Effector CD8-positive, alpha-beta T cell (primary cell): ENCODE results near the gene PGC.

Experiments
- DNase-seq: peaks from one replicate; lab custom pipeline; 2025; lab: John Stamatoyannopoulos, UW

PGC gene

DNA sequence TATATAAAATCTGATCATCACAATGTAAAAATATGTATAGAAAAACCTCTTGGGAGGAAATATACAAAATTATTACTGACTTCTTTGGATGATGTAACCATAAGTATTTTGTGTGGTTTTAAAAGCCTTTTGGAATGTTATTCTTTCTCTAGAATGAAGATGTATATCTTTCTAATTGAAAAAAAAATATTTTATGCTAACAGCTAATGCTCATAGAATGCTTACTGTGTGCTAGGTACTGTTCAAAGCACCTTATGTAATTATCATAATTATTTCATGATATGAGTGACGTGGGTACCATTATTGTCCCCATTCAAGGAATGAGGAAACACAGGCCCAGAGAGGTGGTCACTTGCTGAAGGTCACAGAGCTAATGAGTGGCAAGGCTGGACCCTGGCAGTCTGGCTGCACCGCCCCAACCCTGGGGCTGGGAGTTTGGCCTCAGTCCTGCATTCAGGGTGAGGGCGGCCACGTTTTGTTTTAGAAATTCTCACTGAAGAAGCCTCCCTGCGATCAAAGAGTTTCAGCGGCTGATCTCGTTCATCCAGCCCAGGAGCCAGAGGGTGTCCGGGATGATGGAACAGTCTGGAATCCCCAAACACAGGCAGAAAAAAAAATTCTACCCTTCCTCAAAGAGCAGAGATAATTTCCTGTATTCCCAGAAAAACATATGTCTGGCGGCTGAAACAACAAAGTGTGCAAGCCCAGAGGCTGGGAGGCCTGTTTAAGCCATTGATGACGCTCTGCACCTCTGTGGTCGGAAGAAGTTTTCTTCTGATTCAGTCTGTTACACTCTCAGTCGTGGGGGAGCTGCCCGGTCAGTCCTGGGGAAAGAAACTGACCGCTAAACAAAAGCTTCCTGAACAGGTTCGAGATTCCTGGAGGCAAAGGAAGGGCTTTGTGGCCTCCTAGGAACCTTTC, 49.1 kb downstream of the PGC start:
- no peak for DNase-seq

DNA sequence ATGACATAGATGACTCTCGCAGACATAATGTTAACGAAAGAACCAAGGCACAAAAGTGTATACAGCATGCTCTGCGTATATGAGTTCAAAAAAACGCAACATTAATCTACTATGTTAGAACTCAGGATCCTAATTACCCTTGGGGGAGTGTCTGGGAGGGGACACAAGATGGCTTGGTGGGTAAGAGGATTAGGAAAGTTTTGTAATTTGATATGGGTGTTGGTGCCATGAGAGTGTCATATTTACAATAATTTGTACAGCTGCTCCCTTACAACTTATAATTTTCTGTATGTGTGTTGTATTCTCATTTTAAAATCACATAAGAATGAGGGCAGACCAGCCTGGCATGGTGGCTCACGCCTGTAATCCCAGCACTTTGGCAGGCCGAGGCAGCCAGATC, 50.4 kb downstream of the PGC start:
- no peak for DNase-seq

DNA sequence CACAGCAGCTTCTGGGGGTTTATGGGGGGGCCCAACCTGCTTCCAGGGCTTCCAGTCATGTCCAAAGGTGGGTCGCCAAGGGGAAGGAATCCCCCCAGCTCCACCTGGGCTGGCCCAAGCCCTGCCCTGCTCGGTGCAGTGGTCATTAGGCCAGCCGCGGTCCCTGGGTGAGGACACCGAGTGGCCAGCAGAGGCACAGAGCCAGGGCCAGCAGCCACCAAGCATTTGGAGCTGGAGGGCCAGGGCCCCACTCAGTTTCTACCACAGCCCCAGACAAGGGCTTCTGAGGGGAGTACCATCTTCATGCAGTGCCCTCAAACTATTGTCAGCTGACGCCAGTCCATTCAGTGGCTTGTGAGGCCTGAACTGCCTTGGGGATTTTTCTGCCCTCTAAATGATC, 51.4 kb downstream of the PGC start:
- no peak for DNase-seq

GRCh38 chr6:41694815-41695526, 52.2 kb downstream of the PGC start:
- no peak for DNase-seq

DNA sequence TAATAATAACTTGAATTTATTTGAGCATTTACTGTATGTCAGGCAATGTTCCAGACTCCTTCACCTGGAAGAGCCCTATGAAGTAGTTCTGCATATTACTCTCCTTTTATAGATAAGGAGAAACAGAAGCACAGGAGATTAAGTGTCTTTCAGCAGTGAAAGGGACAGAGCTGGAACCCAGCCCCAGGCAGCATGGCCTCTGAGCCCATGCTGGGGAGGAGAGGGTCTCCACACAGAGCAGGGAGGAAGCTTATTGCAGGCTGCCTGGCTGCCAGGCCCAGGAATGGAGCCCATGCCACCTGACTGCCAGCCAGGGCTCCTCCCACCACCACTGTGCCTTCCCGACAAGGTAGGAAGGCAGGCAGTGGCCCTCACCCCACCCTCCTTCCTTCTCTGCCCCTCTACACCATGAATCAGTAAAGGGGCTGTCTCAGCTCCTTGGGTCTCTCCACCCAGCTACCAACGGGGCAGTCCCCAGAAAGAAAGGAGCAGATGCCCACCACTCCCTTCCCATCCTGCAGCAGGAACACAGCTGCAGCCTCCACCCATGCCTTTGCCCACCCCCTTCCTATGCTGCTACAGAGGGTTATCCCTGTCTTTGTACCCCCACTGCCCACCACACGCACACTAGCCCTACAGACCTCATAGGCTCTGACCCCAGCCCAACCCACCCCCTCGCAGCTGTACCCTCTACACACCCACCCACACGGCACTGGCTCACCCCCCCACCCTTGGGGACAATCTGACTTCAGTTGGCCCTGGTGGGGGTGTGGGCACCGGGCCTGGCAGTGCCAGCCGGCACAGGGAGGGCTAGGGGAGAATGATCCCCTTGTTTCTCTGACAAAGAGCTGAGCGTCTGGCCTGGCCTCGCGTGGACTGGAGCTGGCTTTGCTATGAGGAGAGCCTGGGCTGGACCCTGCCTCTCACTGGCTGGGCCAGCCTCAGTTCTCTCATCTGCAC, 53.6 kb downstream of the PGC start:
- DNase-seq: no peak

GRCh38 chr6:41692730-41693129, 54.5 kb downstream of the PGC start:
- DNase-seq: no peak

DNA sequence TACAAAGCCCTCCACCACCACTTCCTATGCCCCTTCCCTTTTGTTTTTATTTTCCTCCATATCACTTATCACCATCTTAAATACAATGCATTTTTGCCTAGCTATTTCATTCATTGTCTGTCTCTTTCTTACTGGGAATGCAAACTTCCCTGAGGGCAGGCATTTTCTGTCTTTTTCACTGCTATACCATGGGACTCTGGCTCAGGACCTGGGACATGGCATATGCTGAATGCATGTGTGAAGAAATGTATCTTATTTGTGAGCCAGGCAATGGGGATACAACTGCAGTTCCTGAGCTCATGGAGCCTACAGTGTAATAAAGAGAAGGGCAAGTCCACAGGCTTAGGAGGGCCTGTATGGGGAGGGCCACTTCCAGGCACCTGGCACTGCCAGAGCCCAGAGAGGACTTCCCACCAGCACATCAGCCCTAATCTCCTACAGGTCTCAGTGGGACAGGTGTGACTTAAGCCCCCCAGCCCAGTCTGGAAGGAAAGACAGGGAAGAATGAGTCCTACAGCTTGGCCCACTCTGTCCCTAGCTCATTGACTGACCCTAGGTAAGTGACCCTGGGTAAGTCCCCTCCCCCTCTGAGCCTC, 55.0 kb downstream of the PGC start:
- no peak for DNase-seq

DNA sequence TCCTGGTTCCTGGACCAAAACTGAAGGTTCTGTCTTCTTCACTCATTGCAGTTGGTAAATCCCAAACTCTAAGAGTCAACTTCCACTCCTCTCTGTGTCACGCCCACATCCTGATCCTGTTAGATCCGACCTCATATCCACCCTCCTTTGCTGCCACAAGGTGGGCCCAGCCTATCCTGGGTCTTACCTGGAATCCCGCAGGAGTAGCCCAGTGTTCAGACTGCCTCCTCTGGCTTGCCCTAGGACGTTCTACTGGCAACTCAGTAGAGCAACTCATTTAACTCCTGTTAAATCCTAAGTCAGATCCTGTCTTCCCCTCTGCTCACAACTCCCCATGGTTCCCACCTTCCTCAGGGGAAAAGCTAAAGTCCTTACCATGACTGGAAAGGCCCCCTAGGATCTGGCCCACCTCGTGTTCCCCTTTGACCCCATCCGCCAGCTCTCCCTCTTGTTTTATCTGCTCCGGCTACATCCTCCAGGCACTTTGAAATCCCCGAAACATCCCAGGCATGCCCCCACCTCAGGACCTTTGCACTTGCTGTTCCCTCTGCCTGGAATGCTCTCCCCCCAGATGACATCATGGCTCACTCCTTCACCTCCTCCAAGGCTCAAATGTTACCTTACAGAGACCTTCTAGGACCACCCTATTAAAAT, 55.6 kb downstream of the PGC start:
- DNase-seq: no peak

DNA sequence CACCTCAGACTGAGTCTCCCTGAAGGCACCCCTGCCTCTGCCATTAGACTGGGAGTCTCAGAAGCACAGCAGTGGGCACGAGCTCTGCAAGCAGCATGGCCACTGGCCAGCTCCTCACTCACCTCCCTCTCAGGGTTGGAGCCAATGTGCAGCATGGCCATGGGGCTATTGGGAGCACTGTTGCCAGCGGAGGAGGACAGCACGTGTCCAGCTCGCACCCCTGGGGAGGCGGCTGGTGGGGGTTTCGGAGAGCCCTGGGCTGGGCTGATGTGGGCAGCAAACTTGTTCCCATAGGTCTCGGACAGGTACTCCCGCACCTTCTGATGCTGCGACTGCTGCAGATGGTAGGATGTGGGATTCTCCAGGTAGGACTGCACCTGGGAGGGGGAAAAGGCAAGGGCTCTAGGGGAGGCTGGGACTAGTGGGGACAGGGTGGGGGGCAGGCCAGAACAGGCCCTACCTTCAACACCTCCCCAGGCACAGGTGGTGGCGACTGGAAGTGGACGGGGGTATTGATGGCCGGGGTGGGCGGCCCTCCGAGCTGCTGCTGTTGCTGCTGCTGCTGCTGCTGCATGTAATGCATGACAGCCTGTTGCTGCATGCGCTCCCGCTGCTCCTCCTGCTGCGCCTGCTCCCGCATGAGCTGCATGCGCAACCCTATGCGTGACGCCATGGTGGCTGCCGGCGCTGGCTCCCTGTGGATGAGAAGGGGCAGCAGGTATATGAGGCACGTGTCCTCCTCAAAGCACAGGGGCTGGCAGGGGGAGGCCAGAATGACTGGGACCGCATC, 56.5 kb downstream of the PGC start:
- DNase-seq: no peak

GRCh38 chr6:41689171-41690008, 57.8 kb downstream of the PGC start:
- DNase-seq: no peak

DNA sequence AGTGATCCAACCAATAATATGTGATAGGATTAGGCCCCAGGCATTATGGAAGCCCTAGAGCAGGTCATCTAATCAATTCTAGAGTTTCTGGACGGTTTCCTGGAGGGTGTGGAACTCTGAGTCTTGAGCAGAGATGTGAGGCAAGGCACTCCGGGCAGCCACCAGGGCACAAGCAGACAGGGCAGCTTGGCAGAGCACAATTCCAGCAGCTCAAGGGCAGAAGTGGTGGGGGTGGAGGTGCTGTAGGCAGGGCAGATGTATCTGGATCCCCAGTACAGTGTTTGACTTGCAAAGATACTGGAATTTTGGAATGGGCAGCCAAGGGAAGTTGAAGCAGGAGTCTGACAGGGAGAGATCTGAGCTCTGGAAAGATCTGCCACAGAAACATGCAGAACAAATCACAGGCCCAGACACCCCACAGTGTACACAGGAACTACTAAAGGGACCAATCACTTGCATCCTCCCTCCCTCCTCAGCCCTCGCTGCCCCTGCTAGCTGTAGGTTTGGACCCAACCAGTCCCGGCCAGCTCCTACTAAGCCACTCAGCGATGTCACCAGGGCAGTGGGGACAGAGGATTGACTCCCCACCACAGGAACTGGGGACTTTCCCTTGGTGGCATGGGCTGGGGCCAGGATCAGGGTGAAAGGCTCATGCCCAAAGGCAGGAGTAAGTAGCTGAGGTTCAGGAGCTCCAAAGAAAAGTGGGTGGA, 58.8 kb downstream of the PGC start:
- DNase-seq: no peak

DNA sequence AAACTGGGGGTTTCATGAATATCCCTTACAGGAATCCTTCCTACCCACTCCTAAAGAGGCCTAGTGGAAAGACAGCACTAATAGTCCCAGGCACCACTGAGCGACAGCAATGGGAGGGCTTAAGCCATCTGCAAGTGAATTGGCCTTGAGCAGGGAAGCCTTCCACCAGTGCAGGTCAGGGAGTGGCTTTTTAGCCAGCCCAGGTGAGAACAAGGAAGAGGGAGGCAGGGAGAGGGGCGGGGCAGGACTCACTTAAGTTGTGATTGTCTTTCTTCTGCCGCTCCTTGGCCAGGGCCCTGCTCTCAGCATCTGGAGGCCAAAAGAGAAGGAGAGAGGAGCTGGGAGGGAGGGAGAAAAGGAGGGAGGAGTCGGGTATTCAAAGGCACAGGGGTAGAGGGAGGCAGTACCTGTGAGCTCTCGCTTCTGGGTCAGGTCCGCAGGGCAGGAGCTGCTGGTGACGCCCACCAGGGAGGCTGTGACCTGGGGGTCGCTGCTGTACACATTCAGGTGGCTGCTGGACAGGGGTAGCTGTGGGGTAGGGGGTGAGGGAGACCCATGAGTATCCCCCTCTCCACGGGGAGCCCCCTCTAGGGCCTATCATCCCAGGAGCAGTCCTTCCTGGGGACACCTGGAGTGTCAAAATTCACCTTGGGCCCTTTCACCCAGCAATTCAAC, 59.6 kb downstream of the PGC start:
- no peak for DNase-seq
